ENCODE measurements around the gene PLOD1.

DNA sequence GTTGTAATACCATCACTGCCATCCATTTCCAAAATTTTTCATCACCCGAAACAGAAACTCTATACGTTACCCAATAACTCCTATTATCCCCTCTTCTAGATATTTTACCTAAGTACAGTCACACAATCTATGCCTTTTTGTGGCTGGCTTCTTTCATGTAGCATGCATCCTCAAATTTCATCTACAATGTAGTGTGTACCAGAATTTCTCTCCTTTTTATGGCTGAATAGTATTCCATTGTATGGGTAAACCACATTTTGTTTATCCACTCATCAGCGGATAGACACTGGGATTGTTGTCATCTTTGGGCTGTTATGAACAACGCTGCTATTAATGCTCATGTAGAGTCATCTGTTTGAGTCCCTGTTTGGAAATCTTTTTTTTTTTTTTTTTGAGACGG is 29.5 kb upstream of the PLOD1 start:
- TF ChIP-seq, protein P1, sequence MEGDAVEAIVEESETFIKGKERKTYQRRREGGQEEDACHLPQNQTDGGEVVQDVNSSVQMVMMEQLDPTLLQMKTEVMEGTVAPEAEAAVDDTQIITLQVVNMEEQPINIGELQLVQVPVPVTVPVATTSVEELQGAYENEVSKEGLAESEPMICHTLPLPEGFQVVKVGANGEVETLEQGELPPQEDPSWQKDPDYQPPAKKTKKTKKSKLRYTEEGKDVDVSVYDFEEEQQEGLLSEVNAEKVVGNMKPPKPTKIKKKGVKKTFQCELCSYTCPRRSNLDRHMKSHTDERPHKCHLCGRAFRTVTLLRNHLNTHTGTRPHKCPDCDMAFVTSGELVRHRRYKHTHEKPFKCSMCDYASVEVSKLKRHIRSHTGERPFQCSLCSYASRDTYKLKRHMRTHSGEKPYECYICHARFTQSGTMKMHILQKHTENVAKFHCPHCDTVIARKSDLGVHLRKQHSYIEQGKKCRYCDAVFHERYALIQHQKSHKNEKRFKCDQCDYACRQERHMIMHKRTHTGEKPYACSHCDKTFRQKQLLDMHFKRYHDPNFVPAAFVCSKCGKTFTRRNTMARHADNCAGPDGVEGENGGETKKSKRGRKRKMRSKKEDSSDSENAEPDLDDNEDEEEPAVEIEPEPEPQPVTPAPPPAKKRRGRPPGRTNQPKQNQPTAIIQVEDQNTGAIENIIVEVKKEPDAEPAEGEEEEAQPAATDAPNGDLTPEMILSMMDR (conservative IDR thresholded peaks at IDR 0.05 in 1 of 2, IDR thresholded peaks at IDR 0.05 in 1 of 2; ENCODE audit: low read depth in 1 of 2, low read length in 2 of 2): no peak
- no peak for TF ChIP-seq EZH2 (IDR thresholded peaks at IDR 0.05; ENCODE audit: low read length, missing control alignments)
